GM19193 (cell line): ENCODE measurements around the gene GUCA1A.

Experiments used
- POLR2A ChIP-seq: IDR thresholded peaks from 4 replicates; pipeline ENCODE4 v1.6.1; 2011; ENCODE audit not compliant: insufficient read depth, insufficient read length; ENCODE audit errors: extremely low read depth

Gene GUCA1A

GRCh38 chr6:42173101-42173500, at the start of gene GUCA1A:
Gene GUCA1A (plus strand): TSS chr6:42173364. CDS start chr6:42173614, 250 bp downstream.
- TF ChIP-seq POLR2A, result no peak

- no peak for TF ChIP-seq POLR2A
These were observed 49.6 kb upstream of the GUCA1A start for GRCh38 chr6:42123379-42124103.

GRCh38 chr6:42124223-42124836, 48.8 kb upstream of the GUCA1A start:
- no peak for TF ChIP-seq POLR2A

GRCh38 chr6:42125231-42125630, 47.9 kb upstream of the GUCA1A start:
- TF ChIP-seq POLR2A, result no peak

GRCh38 chr6:42125663-42126062, 47.5 kb upstream of the GUCA1A start:
- TF ChIP-seq POLR2A, result no peak

- TF ChIP-seq POLR2A, result no peak
These were observed 44.5 kb upstream of the GUCA1A start for GRCh38 chr6:42128460-42129359.

- no peak for TF ChIP-seq POLR2A
These were observed 43.8 kb upstream of the GUCA1A start for GRCh38 chr6:42129360-42129676.

GRCh38 chr6:42131531-42131930, 41.6 kb upstream of the GUCA1A start:
- no peak for TF ChIP-seq POLR2A

GRCh38 chr6:42133926-42134325, 39.2 kb upstream of the GUCA1A start:
- no peak for TF ChIP-seq POLR2A

GRCh38 chr6:42135161-42135560, 38.0 kb upstream of the GUCA1A start:
- no peak for TF ChIP-seq POLR2A

GRCh38 chr6:42135722-42136121, 37.4 kb upstream of the GUCA1A start:
- TF ChIP-seq POLR2A, result no peak

- TF ChIP-seq POLR2A, result no peak
These were observed 36.5 kb upstream of the GUCA1A start for GRCh38 chr6:42136508-42137193.

- TF ChIP-seq POLR2A, result no peak
These were observed 35.9 kb upstream of the GUCA1A start for GRCh38 chr6:42137194-42137753.

- TF ChIP-seq POLR2A, result no peak
These were observed 35.0 kb upstream of the GUCA1A start for GRCh38 chr6:42138190-42138589.
